Mesendoderm (in vitro differentiated cells): Measurements from ENCODE around the gene DLG2.

Experiments used
- DNase-seq: peaks from one replicate; pipeline ENCODE4 v3.0.0; 2013
- H2AK5ac ChIP-seq: 2 replicates; pipeline ENCODE4 v1.6.1; 2013; ENCODE audit warnings: low read length, inconsistent platforms
- H2BK120ac ChIP-seq: 2 replicates; pipeline ENCODE4 v1.6.1; 2013; ENCODE audit warnings: low read depth, mild to moderate bottlenecking, low read length, moderate library complexity, mixed read lengths
- H2BK15ac ChIP-seq: replicated peaks from 2 replicates; pipeline ENCODE4 v1.6.1; 2013; ENCODE audit warnings: low read depth, mild to moderate bottlenecking, moderate library complexity
- H2BK5ac ChIP-seq: 2 replicates; pipeline ENCODE4 v1.6.1; 2013; ENCODE audit warnings: low read length, inconsistent platforms
- H3K18ac ChIP-seq: 2 replicates; pipeline ENCODE4 v1.6.1; 2013; ENCODE audit warnings: mild to moderate bottlenecking, low read length, mixed read lengths
- H3K23ac ChIP-seq: one replicate; pipeline ENCODE4 v1.6.1; 2013; ENCODE audit warnings: low read length
- H3K27ac ChIP-seq: 2 replicates; pipeline ENCODE4 v1.5.1; 2013; ENCODE audit warnings: low read depth, mild to moderate bottlenecking, inconsistent platforms, low read length, moderate library complexity
- H3K27me3 ChIP-seq: 2 replicates; pipeline ENCODE4 v1.6.1; 2013; ENCODE audit warnings: low read length, control low read depth, mild to moderate bottlenecking, inconsistent platforms; ENCODE audit not compliant: insufficient read depth, poor library complexity
- H3K36me3 ChIP-seq: 2 replicates; pipeline ENCODE4 v1.6.1; 2013; ENCODE audit warnings: low read length, inconsistent platforms; ENCODE audit not compliant: control insufficient read depth, insufficient read depth
- H3K4ac ChIP-seq: one replicate; pipeline ENCODE4 v1.6.1; 2013; ENCODE audit warnings: low read depth, mild to moderate bottlenecking, low read length, moderate library complexity
- H3K4me1 ChIP-seq: 2 replicates; pipeline ENCODE4 v1.6.1; 2013; ENCODE audit warnings: low read depth, low read length, inconsistent platforms; ENCODE audit not compliant: control insufficient read depth
- H3K4me2 ChIP-seq: 2 replicates; pipeline ENCODE4 v1.6.1; 2013; ENCODE audit warnings: low read length
- H3K4me3 ChIP-seq: 2 replicates; pipeline ENCODE4 v1.5.1; 2013; ENCODE audit warnings: mild to moderate bottlenecking, low read length
- H3K56ac ChIP-seq: one replicate; pipeline ENCODE4 v1.6.1; 2013; ENCODE audit warnings: low read length
- H3K79me1 ChIP-seq: 2 replicates; pipeline ENCODE4 v1.6.1; 2013; ENCODE audit warnings: low read length, inconsistent platforms
- H3K79me2 ChIP-seq: 2 replicates; pipeline ENCODE4 v1.6.1; 2013; ENCODE audit warnings: mild to moderate bottlenecking, low read length; ENCODE audit not compliant: control insufficient read depth, insufficient read depth
- H3K9ac ChIP-seq: 2 replicates; pipeline ENCODE4 v1.6.1; 2013; ENCODE audit warnings: low read length, inconsistent platforms
- H4K5ac ChIP-seq: one replicate; pipeline ENCODE4 v1.6.1; 2013; ENCODE audit warnings: low read length
- H4K8ac ChIP-seq: one replicate; pipeline ENCODE4 v1.6.1; 2013; ENCODE audit warnings: low read depth, mild to moderate bottlenecking, control low read depth, low read length, moderate library complexity
- WGBS: extraction: QIAGEN DNeasy Blood & Tissue Kit; methylation state at CpG from one replicate; pipeline ENCODE4 v1.1.7; 2013; ENCODE audit warnings: low lambda C conversion rate, missing lambda C conversion rate; ENCODE audit not compliant: insufficient coverage; ENCODE audit errors: extremely low coverage; 5-methylcytosine and 5-hydroxymethylcytosine counted together

Gene DLG2

DNA sequence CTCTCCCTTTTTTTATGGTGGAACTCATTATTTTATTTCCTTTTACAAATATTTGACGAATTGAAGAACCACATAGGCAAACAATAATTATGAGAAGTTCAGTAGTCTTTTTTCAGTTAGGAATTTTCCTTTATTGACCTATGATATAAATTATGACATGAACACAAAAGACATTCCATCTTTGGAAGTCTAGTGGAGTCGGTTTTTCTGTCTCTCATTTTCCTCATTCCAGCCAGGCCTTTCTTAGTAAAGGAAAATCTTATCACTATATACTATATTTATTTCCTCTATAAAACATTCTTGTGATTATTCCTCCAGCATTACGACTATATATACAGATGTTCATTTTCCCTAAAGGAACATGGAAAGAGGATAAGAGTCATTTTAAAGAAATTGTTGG, 1046.1 kb downstream of the DLG2 start:
- Histone ChIP-seq H2BK15ac (no peak overlapping the region), H4K5ac (no peak overlapping the region), H2AK5ac (no peak overlapping the region), H3K4ac (no peak overlapping the region), H3K4me1 (no peaks in the 10 kb centered on the region), H3K18ac (no peak overlapping the region), H2BK120ac (no peak overlapping the region), H3K56ac (no peak overlapping the region), H3K4me2 (no peak overlapping the region), H3K23ac (no peak overlapping the region), H3K4me3 (no peak overlapping the region), H3K27me3 (no peaks in the 10 kb centered on the region), H3K9ac (no peak overlapping the region), H2BK5ac (no peak overlapping the region), H3K27ac (no peak overlapping the region), H4K8ac (no peak overlapping the region), H3K36me3 (no peaks in the 10 kb centered on the region), H3K79me1 (no peaks in the 10 kb centered on the region), H3K79me2 (no peaks in the 10 kb centered on the region)
- DNase-seq, result no peak
- 100% methylated on average over 1 of the region's 3 CpGs for WGBS

DNA sequence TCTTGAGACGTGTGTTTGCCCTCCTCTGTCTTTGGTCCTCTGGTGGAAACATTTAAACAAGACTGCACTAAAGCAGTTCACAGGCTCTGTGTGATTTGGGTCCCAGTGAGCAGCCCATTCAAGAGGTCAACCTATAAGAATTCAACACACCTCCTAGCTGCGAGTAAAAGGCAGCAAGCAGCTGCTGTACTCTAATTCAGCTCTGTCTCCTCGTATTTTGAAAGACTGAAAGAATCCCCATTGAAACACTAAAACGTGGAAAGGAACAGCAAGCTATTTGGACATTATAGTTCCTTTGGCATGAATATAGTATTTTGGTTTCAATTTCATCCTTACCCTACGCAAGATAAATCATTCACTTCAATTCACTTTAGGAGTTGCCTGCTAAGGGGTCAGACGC, 1046.7 kb downstream of the DLG2 start:
- no peak overlapping the region for H3K4me2 ChIP-seq
- no peak overlapping the region for H4K5ac ChIP-seq
- peak; percentile 16 for DNase-seq
- H3K56ac ChIP-seq, result no peak overlapping the region
- no peak overlapping the region for H3K4ac ChIP-seq
- H3K36me3 ChIP-seq, result no peaks in the 10 kb centered on the region
- no peak overlapping the region for H2AK5ac ChIP-seq
- WGBS, result no CpG with 5 or more reads among the region's 6 CpGs
- H3K27me3 ChIP-seq, result no peaks in the 10 kb centered on the region
- H3K4me3 ChIP-seq, result no peak overlapping the region
- H3K9ac ChIP-seq, result no peak overlapping the region
- H2BK120ac ChIP-seq, result no peak overlapping the region
- no peak overlapping the region for H3K18ac ChIP-seq
- no peak overlapping the region for H3K27ac ChIP-seq
- no peak overlapping the region for H2BK5ac ChIP-seq
- H3K23ac ChIP-seq, result no peak overlapping the region
- H4K8ac ChIP-seq, result no peak overlapping the region
- H3K79me1 ChIP-seq, result no peaks in the 10 kb centered on the region
- no peaks in the 10 kb centered on the region for H3K79me2 ChIP-seq
- H3K4me1 ChIP-seq, result no peaks in the 10 kb centered on the region
- no peak overlapping the region for H2BK15ac ChIP-seq

DNA sequence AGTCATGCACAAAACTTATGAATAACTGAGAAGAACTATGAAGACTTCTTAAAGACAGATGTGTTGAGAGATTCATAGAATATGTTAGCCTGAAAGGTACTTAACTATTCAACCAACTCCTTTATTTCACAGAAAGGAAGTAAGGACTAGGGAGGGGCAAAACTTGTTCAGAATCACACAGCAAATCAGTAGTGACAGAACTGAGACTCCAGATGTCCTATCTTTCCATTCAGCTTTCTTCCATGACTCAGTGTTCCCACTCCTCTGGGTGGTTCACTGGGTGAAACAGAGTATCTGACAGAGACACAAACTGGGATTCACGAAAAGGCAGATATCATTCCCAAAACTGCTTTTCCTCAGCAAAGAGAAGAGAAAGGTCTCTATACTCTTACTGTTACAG, 1053.3 kb downstream of the DLG2 start:
- no CpG with 5 or more reads among the region's 1 CpG for WGBS
- DNase-seq, result no peak
- Histone ChIP-seq H3K79me2 (no peaks in the 10 kb centered on the region), H2AK5ac (no peak overlapping the region), H4K5ac (no peak overlapping the region), H2BK120ac (no peak overlapping the region), H3K23ac (no peak overlapping the region), H3K4me1 (peaks cover 1% of the 10 kb centered on the region), H3K56ac (no peak overlapping the region), H3K4me3 (no peak overlapping the region), H3K36me3 (no peaks in the 10 kb centered on the region), H3K9ac (no peak overlapping the region), H4K8ac (no peak overlapping the region), H2BK5ac (no peak overlapping the region), H3K79me1 (no peaks in the 10 kb centered on the region), H3K27me3 (no peaks in the 10 kb centered on the region), H3K4ac (no peak overlapping the region), H3K18ac (no peak overlapping the region), H3K27ac (no peak overlapping the region), H2BK15ac (no peak overlapping the region), H3K4me2 (no peak overlapping the region)

DNA sequence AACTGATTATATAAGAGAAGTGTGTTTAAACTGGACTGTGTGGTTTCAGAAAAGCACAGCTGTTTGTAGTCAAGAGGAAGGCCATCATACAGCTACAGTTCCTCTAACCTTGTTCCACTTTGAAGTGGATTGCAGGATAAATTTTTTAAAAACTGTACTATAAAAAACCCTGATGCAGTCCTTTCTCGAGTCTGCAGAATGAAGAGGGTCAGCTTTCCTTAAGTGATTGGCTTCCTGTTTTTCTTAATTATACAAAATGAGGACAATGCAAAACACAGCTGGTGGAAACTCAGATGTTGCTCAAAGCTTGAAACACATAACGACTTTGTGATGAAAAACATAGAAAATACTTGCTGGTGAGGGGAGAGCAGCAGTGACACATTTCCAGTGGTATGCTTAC, 1060.5 kb downstream of the DLG2 start:
- no CpG with 5 or more reads among the region's 2 CpGs for WGBS

DNA sequence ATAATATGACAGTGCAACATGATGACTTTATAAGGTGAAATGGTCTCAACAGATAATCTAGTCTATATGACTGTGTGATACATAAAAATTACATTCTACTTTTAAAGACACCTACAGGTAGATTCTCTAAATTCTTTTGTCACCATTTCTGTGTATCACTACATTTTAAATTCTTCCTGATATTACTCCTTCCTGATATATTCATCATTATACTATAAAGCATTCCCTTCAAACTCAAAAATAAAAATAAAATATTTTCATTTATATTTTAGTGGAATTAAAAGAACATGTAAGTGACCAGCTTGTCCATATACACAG, 1062.3 kb downstream of the DLG2 start:
- DNase-seq, result no peak
- H2BK120ac ChIP-seq, result no peak overlapping the region

More for the DNA sequence above, 1060.5 kb downstream of the DLG2 start:
- Histone ChIP-seq H3K56ac (no peak overlapping the region), H3K79me2 (no peaks in the 10 kb centered on the region), H2BK120ac (no peak overlapping the region), H3K18ac (no peak overlapping the region), H4K8ac (no peak overlapping the region), H3K4me3 (no peak overlapping the region), H3K4me2 (no peak overlapping the region), H3K27me3 (no peaks in the 10 kb centered on the region), H3K36me3 (no peaks in the 10 kb centered on the region), H2BK15ac (no peak overlapping the region), H3K4me1 (no peaks in the 10 kb centered on the region), H3K27ac (no peak overlapping the region), H4K5ac (no peak overlapping the region), H3K9ac (no peak overlapping the region), H3K4ac (no peak overlapping the region), H3K79me1 (no peaks in the 10 kb centered on the region), H2AK5ac (no peak overlapping the region), H3K23ac (no peak overlapping the region), H2BK5ac (no peak overlapping the region)
- no peak for DNase-seq

DNA sequence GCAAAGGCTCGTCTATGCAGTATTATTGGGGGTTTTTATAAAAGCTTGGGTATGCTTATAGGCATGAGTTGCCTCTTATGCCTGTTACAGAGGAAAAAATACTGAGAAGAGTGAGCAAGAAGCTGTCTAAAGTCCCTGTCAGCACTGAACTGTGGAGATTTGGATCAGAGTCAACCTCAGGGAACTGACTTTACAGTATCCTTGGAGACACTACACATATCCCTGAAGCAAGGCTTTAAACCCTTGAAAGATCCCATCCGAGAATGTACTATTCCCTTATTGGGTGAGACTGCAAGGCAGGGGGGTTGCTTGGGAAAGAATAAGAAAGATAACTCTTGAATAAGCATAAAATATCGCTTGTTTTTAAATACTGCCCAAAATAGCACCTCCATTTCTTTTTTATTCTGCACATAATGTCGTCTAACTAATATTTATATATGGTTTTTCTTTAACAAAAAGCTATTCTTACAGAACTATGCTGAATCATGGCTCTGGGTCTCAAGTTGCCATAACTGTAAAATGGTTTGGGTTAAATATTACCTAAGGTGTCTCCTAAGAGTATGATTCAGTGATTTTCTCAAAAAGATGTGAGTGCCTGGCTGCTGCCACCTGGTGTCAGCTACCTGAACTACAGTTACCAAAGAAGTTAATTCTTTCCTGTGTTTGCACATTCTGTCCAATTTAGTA, 1062.8 kb downstream of the DLG2 start:
- Histone ChIP-seq H3K27ac (no peak overlapping the region), H4K8ac (no peak overlapping the region), H2BK120ac (no peak overlapping the region), H3K4me3 (no peak overlapping the region), H3K36me3 (no peaks in the 10 kb centered on the region), H3K56ac (no peak overlapping the region), H3K23ac (no peak overlapping the region), H2AK5ac (no peak overlapping the region), H2BK5ac (no peak overlapping the region), H2BK15ac (no peak overlapping the region), H3K4ac (no peak overlapping the region), H3K79me2 (no peaks in the 10 kb centered on the region), H4K5ac (no peak overlapping the region), H3K18ac (no peak overlapping the region), H3K27me3 (no peaks in the 10 kb centered on the region), H3K79me1 (no peaks in the 10 kb centered on the region), H3K9ac (no peak overlapping the region), H3K4me1 (no peaks in the 10 kb centered on the region), H3K4me2 (no peak overlapping the region)
- peak; percentile 36 for DNase-seq
- WGBS, result no CpG with 5 or more reads among the region's 4 CpGs

More for the DNA sequence above, 1062.3 kb downstream of the DLG2 start:
- no peak overlapping the region for H2BK15ac ChIP-seq
- no peaks in the 10 kb centered on the region for H3K79me2 ChIP-seq
- no peak overlapping the region for H4K5ac ChIP-seq
- H2BK5ac ChIP-seq, result no peak overlapping the region
- no peak overlapping the region for H2AK5ac ChIP-seq
- H3K4me2 ChIP-seq, result no peak overlapping the region
- no peak overlapping the region for H3K27ac ChIP-seq
- no peak overlapping the region for H3K9ac ChIP-seq
- no peak overlapping the region for H4K8ac ChIP-seq
- no peak overlapping the region for H3K23ac ChIP-seq
- no peaks in the 10 kb centered on the region for H3K79me1 ChIP-seq
- H3K27me3 ChIP-seq, result no peaks in the 10 kb centered on the region
- H3K18ac ChIP-seq, result no peak overlapping the region
- H3K56ac ChIP-seq, result no peak overlapping the region
- H3K4me1 ChIP-seq, result no peaks in the 10 kb centered on the region
- no peak overlapping the region for H3K4me3 ChIP-seq
- no peaks in the 10 kb centered on the region for H3K36me3 ChIP-seq
- H3K4ac ChIP-seq, result no peak overlapping the region
